Esophagus squamous epithelium (tissue), 5 donors: ENCODE data around the gene AKR1E2. TPM values are rescaled to one million over a fixed set of nuclear protein-coding genes. Genes with fewer than 3 reads are reported as not detected.

Experiments
- DNase-seq: peaks from one replicate; lab custom pipeline; 2025; lab: John Stamatoyannopoulos, UW
- H3K27ac ChIP-seq, 4 donors: fragments of 200-600 bp; sonication (generic); one replicate each; pipeline ENCODE4 v1.5.1; 2016 to 2019; ENCODE audit warnings: mild to moderate bottlenecking in 1 of 4
- H3K27me3 ChIP-seq, 4 donors: fragments of 200-600 bp; sonication (generic); 1 replicate in 3 of 4; 2 replicates in 1 of 4; pipeline versions ENCODE4 v1.5.1 to v1.6.0; 2017 to 2021; ENCODE audit warnings: antibody characterized with exemption in 1 of 4
- H3K36me3 ChIP-seq, 3 donors: fragments of 200-600 bp; sonication (generic); one replicate each; pipeline ENCODE4 v1.5.1; 2016 to 2019
- H3K4me1 ChIP-seq, 3 donors: fragments of 200-600 bp; sonication (generic); one replicate each; pipeline ENCODE4 v1.5.1; 2017 to 2019
- H3K4me3 ChIP-seq, 4 donors: fragments of 200-600 bp; sonication (generic); 1 replicate in 3 of 4; 2 replicates in 1 of 4; pipeline ENCODE4 v1.5.1; 2016 to 2019; ENCODE audit warnings: mild to moderate bottlenecking in 2 of 4, moderate library complexity in 1 of 4
- H3K9me3 ChIP-seq, 3 donors: fragments of 200-600 bp; sonication (generic); one replicate each; pipeline ENCODE4 v1.5.1; 2016 to 2019
- CTCF ChIP-seq, 6 experiments: fragments of 450-650 bp in 4 of 6; fragments of 200-600 bp in 2 of 6; sonication (generic) in 2 of 6; IDR thresholded peaks; one replicate each; pipeline ENCODE4 v1.5.1; 2016 to 2019; ENCODE audit warnings: antibody characterized with exemption in 6 of 6, mild to moderate bottlenecking in 4 of 6, moderate library complexity in 4 of 6
- POLR2A ChIP-seq, 4 donors: fragments of 450-650 bp; IDR thresholded peaks; one replicate each; pipeline ENCODE4 v1.6.1; 2017; ENCODE audit warnings: antibody characterized with exemption in 4 of 4, mild to moderate bottlenecking in 4 of 4, moderate library complexity in 3 of 4
- WGBS, 2 donors: methylation state at CpG; one replicate each; pipeline ENCODE4 v1.1.5; 2018; 5-methylcytosine and 5-hydroxymethylcytosine counted together
- intact Hi-C: fragments of 100-400 bp; cut with DNase I; formaldehyde crosslinking; loops from one replicate; pipeline ENCODE4 v1.15.0; 2022
- total RNA-seq, 4 donors: library from RNA; depleted of rRNA; stranded (reverse); fragments of >200 nt; gene quantifications; one replicate each; pipeline ENCODE4 v1.1.0, GENCODE V29; 2016
- donor health status: DM: yes; HTN: yes; CAD: no.

The AKR1E2 gene
- total RNA-seq, 4 donors from 2014 or later, result 1.7 to 23.1 (median 2.8) TPM; not detected in 1

GRCh38 chr10:4865945-4866661 is 40.1 kb downstream of the AKR1E2 start:
- intact Hi-C loops, result no loop called here
- no peak overlapping the region for H3K27ac ChIP-seq
- no peaks in the 10 kb centered on the region for H3K9me3 ChIP-seq
- 69 to 80% methylated on average over 7 of the region's 7 CpGs for WGBS, 2 donors
- TF ChIP-seq CTCF (IDR thresholded peaks at IDR 0.05) (no peak), POLR2A (IDR thresholded peaks at IDR 0.05) (no peak)
- no peaks in the 10 kb centered on the region for H3K4me1 ChIP-seq
- DNase-seq, result no peak
- no peak overlapping the region for H3K4me3 ChIP-seq
- no peaks in the 10 kb centered on the region for H3K36me3 ChIP-seq
- no peaks in the 10 kb centered on the region for H3K27me3 ChIP-seq

- Histone ChIP-seq H3K4me1 (no peaks in the 10 kb centered on the region), H3K4me3 (no peak overlapping the region), H3K27ac (no peak overlapping the region), H3K27me3 (no peaks in the 10 kb centered on the region), H3K36me3 (no peaks in the 10 kb centered on the region), H3K9me3 (no peaks in the 10 kb centered on the region)
- TF ChIP-seq CTCF (IDR thresholded peaks at IDR 0.05) (no peak), POLR2A (IDR thresholded peaks at IDR 0.05) (no peak)
- WGBS, 2 donors, result 44 to 76% methylated on average over 2 of the region's 2 CpGs
- intact Hi-C loops, result no loop called here
- no peak for DNase-seq
Observed at GRCh38 chr10:4867109-4867519, 41.1 kb downstream of the AKR1E2 start.

GRCh38 chr10:4867520-4868356 is 41.7 kb downstream of the AKR1E2 start:
- intact Hi-C loops, result no loop called here
- TF ChIP-seq CTCF (IDR thresholded peaks at IDR 0.05), result no peak
- TF ChIP-seq POLR2A (IDR thresholded peaks at IDR 0.05), result no peak

GRCh38 chr10:4868357-4868657 is 42.3 kb downstream of the AKR1E2 start:
- intact Hi-C loops, result no loop called here
- WGBS, 2 donors, result 55 to 93% methylated on average over 3 of the region's 3 CpGs
- no peak overlapping the region for H3K4me3 ChIP-seq

More at GRCh38 chr10:4867520-4868356, 41.7 kb downstream of the AKR1E2 start:
- H3K9me3 ChIP-seq, result no peaks in the 10 kb centered on the region
- no peaks in the 10 kb centered on the region for H3K27me3 ChIP-seq
- no peaks in the 10 kb centered on the region for H3K4me1 ChIP-seq
- DNase-seq, result no peak
- H3K27ac ChIP-seq, result no peak overlapping the region
- no peaks in the 10 kb centered on the region for H3K36me3 ChIP-seq
- 41 to 72% methylated on average over 9 of the region's 9 CpGs for WGBS, 2 donors
- no peak overlapping the region for H3K4me3 ChIP-seq

More at GRCh38 chr10:4868357-4868657, 42.3 kb downstream of the AKR1E2 start:
- H3K27me3 ChIP-seq, result no peaks in the 10 kb centered on the region
- DNase-seq, result no peak
- TF ChIP-seq POLR2A (IDR thresholded peaks at IDR 0.05), result no peak
- TF ChIP-seq CTCF (IDR thresholded peaks at IDR 0.05), result no peak
- no peaks in the 10 kb centered on the region for H3K4me1 ChIP-seq
- H3K9me3 ChIP-seq, result no peaks in the 10 kb centered on the region
- no peak overlapping the region for H3K27ac ChIP-seq
- H3K36me3 ChIP-seq, result no peaks in the 10 kb centered on the region
